Measurements from ENCODE around the gene LIX1. TPM values are rescaled to one million over a fixed set of nuclear protein-coding genes. Genes with fewer than 3 reads are reported as not detected.
"Not testable (repeated sequence)": the region's sequence is repeated elsewhere in the genome, so short reads cannot be mapped to it uniquely, and the experiment has no call there.

Gene LIX1
- total RNA-seq, 1 donor from 2014 or later: 1.7 TPM

DNA sequence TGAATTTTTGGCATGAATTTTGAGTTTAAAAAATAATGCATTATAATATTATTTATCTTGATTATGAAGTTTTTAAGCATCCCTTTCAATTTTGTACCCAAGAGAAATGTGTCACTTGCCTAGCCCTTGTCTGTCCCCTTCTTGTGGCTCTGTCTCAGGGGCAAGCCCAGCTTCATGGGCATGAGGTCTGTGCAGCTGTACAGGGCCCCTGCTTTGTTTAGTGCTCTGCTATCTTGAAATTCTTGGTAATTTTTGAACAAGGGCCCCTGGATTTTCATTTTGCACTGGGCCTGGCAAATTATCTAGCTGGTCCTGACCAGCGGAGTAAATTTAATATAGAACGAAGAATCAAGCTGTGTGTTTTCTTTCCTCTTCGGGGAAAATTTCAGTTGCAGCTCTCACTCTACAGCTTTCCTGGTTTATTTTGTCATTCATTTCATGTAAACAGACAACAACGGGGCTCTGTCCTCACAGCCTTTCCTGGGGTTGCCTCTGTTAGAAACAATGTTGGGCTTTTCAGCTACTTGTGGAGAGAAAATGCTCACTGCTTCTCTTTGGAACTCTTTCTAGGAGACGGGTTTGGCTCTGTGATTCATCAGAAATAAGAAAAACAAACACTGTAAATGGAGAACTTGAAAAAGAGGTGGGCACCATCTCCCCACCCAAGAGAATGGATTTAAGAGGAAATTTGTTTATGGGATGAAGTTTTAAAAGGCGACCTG lies 41.1 kb downstream of the LIX1 start:
- peak; percentile 30 for DNase-seq

DNA sequence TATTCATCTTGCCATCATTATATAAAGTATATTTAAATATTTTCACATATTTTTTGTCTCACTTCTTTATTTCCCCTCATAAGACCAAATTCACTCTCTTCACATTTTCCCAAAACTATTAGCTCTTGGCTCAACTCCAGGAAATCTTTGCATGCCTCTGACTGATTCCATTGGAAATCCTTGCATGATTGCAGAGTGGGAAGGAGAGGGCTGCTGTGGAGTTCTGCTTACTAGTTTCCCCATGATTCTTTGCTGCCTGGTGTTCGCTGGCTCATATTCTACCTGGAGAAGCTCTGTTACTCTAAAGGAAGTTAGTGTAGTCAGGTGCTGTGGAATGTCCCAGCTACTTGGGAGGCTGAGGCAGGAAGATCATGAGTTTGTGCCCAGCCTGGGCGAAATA lies 41.9 kb downstream of the LIX1 start:
- peak; percentile 46 for DNase-seq

DNA sequence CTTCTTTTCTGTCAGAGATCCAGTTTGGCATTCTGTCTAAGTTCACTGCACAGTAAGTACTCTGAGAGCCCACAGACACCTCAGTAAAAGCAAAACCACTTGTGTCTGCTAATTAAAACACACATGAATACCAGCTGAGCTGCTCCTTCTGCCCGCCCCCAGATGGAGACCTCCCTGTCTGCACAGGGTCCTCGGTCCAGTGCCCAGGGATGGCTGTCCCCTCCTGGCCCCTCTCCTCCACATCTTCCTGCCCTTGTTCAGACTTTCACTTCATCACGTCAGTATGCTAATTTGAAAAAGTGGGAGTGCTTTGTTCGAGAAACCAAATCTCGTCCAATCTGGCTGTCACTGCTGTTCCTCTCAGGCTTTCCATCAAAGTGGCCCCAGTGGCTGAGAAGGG lies 43.5 kb downstream of the LIX1 start:
- no peak for DNase-seq

DNA sequence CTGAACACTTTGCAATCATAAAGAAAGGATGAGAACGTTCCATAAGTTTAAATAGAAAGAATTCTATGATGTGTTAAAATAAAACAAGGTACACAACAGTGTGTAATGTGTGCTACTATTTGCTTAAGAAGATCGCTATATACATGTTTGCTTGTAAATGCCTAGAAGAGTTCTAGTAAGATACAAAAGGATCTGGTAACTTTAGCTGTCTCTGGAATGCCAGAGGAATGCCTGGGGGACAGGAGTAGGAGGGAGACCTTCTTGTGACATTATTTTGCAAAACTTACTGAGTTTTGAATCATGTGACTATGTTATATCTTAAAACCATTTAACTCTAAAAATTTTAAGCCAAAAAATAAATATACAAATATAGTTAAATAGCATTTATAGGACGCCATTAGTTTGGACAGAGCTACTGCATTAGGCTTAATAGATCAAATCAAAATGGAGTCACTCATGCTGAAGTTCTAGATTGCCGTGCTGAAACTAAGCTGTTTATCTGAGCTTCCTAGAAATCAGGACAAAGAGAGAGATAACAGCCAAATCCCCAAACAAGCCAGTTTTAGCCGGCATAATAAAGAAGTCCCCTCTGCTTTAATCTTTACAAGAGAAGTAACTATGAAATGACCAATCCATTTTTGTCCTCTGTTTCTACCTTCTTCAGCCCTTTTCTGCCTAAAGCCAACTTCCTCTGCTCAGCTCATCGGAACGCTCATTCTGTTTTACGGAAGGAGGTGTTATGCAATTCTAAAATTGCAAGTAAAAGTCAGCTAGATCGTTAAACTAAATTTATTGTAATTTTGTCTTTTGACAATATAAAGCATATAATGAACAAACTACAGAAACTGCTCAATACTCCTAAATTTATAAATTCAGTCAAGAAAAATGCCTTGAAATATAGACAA lies 44.8 kb downstream of the LIX1 start:
- DNase-seq: no peak

DNA sequence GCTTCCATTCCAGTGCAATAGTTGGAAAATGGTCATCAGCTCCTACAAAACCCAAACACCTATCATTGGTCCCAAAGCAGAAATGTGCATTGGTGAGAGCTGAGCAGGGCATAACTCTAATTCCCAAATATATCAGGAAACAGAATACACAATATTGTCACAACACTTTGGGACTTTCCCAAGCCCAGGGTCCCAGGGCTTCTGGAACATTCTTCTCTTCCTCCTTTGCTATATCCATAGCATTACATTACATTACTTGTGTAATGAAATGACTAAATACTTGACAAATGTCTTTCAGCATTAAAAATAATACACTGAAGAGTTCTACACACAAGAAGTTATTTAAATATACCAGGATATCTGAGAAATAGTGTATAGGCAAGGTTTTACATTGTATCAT lies 45.6 kb downstream of the LIX1 start:
- no peak for DNase-seq

DNA sequence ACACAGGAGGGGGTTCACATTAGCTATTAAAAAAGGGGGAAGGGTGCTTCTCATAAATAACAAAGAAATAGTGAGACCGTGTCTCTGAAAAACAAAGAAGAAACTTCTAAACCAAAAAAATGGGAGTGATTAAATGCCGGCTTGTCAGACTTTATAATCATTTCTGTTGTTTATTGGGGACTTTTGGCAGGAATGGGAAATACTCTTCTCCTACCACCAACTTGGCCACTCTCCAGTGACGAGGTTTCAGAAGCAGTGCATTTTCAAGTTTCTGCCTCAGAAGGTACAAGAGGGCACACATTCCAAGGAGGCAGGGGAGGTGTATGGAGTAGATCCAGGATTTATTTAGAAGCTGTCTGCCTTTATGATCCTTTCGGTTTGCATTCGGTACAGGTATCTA lies 46.2 kb downstream of the LIX1 start:
- DNase-seq: no peak

DNA sequence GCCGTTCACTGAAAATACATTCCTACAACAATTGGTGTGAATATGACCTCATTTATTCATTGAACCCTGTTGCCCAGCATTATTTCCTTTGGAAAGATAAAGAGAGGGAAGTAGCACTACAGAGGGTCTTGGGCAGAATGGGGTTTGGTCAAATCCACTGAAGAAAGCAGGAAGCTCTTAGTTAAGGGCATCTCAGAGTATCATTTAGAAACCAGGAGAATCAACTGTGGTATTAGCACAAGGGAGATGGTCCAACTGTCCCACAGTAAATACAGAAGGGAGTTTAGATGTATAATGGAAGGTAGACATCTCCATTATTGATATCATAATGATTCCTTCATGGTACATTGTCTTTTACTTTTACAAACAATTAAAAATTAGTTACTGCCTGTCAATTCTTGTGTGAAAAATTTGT lies 47.1 kb downstream of the LIX1 start:
- DNase-seq: no peak

DNA sequence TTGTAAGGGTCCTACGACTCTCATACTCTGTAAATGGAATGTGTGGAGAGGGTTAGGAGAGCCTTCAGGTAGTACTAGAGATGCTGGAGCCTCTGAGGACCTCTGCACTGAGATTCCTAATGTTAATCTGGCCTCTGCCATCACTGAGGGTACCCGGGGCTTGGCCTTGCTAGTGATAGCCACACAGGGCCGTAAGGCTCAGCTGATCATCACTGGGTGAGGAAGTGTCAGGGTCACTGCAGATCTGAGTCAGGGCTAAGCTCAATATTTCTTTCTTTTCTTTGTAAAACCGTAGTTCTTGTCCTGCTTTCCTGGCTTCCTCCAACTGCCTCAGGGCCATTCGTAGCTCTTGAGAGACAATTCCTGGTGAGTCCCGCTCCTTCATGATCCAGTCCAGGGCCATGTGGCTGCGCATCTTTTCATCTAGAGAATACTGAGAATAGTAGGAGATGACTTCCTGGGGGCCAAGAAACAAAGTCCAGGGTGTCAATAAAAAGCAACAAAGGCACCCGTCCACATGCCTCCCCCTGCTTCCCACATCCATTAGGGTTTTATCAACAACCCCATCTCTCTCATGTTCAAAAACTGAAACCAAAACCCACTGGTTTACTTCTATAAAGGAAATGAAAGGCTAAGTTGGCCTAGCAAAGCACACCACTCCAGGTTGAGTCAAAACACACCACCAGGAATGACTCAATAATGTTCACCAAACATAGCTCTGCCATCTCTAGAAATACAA lies 47.7 kb downstream of the LIX1 start:
- DNase-seq: no peak

DNA sequence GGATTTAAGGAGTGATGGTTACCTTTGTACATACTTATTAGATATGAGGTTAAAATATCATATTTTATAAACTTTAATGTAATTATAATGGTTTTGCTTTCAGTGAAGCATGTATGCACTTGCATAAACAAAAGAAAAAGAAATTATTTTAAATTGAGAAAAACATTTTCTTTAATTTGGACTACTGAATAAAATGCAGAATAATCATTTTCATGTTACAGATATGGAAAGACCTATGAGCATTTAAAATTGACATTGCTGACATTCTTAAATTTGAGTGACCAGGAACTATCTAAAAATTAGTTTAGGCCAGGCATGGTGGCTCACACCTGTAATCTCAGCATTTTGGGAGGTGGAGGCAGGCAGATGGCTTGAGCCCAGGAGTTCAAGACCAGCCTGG lies 49.2 kb downstream of the LIX1 start:
- DNase-seq: no peak

DNA sequence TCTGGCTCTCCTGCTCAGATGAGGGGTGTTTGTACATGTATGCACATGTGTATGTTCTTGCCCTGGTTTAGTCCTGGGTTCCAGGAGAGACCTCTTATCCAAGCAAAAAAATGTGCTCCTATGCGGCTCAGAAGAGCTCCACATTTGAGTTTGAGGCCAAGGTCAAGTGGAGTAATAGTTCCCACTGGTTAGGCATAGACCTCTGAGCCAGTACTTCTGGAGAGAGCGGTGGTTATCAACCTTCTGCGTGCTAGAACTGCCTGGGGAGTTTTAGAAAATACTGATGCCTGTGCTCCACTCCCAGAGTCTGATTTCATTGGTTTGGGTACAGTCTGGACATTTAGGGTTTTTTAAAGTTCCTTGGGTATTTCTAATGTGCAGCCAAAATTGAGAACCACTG lies 51.5 kb downstream of the LIX1 start:
- DNase-seq: no peak

DNA sequence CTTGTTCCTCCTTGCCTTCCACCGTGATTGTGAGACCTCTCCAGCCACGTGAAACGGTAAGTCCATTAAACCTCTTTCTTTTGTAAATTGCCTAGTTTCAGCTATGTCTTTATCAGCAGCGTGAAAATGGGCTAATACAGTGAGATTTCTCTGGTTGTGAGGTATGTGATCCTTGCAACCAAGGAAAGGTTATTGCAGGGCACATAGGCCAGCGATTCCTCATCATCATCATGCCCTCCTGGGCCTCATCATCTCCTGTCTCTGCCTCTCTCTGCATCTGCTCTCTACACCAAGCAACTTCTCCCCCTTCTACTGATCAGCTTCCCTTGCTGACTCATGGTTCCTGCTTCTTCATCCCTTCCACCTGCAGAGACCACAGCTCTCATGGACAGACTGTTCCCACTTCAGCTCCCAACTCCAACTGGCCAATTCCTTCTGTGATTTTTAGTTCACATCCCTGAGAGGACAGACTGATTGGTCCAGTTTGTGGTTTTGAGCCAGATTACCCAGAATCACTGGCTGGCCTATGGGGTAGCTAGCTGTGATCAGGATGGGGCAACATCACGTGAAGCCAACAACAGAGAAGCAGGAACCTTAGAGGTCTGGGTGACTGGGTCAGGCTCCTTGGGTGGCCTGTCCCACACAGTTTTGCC lies 53.1 kb downstream of the LIX1 start:
- DNase-seq: no peak

DNA sequence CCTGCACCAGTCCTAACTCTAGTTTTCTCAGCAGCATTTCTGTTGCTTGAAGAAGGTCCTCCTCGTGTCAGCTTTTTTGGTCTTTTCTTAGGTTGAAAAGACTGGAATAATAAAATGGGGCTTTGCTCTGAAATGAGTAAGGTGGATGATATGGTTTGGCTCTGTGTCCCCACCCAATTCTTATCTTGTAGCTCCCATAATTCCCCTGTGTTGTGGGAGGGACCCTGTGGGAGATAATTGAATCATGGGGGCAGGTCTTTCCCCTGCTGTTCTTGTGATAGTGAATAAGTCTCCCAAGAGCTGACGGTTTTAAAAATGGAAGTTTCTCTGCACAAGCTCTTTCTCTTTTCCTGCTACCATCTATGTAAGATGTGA lies 53.6 kb downstream of the LIX1 start:
- no peak for DNase-seq

DNA sequence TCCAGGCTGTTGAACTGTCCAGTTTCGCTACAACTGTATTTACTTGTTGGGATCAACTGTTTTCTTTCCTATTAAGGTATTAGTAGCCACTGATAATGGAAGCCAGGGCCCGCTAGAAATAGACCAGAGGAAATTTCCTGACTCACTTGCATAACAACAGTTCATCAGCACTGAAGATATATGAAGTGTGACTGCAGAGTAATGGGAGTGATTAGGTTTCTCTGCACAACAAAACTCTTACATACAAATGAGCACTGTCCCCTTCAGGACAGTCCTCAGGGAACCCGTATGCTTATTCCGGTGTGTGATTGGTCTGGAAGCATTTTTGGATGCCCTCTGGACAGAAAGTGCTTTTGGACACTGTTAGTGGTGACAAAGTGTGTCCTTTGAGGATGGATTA lies 55.3 kb downstream of the LIX1 start:
- DNase-seq: no peak

DNA sequence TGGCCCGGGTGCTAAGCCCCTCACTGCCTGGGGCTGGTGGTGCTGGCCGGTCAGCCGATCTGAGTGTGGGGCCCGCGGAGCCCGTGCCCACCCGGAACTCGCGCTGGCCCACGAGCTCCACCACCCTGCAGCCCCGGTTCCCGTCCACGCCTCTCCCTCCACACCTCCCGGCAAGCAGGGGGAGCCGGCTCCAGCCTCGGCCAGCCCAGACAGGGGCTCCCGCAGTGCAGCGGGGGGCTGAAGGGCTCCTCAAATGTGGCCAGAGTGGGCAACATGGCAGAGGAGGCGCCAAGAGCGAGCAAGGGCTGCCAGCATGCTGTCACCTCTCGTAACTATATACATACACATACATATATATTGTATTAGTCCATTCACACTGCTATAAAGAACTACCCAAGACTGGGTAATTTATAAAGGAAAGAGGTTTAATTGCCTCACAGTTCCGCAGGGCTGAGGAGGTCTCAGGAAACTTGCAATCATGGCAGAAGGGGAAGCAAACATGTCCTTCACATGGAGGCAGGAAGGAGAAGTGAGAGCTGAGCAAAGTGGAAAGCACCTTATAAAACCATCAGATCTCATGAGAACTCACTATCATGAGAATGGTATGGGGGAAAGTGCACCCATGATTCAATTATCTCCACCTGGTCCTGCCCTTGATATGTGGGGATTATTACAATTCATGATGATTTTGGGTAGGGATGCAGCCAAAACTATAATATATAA lies 56.8 kb downstream of the LIX1 start:
- no peak for DNase-seq

DNA sequence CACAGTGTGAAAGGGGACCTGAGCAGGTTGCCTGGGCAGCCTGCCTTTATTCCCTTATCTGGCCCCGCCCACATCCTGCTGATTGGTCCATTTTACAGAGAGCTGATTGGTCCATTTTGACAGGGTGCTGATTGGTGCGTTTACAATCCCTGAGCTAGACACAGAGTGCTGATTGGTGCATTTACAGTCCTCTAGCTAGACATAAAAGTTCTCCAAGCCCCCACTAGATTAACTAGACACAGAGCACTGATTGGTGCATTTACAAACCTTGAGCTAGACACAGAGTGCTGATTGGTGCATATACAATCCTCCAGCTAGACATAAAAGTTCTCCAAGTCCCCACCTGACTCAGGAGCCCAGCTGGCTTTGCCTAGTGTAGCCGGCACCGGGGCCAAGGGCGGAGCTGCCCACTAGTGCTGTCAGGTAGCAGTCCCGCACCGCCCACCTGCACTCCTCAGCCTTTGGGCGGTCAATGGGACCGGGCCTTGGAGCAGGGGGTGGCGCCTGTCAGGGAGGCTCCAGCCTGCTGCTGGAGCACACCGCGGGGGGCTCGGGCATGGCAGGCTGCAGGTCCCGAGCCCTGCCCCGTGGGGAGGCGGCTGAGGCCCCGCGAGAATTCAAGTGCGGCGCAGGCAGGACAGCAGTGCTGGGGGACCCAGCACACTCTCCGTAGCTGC lies 57.5 kb downstream of the LIX1 start:
- not testable (repeated sequence) for DNase-seq

DNA sequence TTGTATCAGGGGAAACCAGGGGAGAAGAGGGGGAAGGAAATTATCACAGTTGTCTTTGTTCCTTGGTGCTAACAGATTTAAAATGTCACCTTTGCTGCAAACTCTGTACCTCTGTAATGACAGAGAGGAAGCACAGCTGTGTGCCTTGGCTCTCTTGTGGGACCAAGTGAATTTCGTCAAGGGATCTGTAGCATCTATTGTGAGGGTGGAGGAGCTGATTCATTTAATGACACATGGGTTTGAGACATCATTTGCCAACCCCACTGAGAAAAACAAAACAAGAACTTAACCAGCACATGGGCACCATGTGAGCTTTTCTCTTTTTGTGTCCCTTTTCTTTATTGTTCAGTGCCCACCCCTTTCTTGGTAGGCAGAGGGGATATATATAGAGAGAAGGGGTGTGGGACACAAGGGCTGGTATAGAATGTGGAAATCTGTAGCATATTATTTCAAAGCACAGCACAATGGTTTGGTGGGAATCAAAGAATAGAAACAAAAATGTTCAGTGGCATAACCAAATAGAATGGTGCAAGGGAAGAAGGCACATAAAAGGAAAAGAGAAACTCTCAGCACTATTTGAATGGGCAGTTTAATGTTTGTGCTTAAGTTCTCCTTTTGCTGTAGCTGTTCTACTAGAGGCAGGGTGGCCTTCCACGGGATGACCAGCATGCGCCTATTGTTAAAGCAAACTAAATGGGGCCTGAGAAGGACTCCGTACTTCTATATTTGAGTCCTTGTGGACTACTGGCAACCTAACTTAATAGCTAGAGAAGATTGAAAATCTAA lies 63.3 kb downstream of the LIX1 start:
- no peak for DNase-seq

DNA sequence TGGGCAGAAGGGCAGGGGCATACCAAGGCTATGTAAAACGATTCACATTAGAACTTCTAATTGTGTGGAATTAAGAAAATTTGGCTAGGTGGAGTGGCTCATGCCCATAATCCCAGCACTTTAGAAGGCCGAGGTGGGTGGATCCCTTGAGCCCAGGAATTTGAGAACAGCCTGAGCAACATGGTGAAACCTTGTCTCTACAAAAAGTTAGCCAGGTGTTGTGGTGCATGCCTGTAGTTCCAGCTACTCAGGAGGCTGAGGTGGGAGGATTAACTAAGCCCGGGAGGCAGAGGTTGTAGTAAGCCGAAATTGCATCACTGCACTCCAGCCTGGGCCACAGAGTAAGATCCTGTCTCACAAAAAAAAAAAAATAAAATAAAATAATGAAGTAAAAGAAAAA lies 65.2 kb downstream of the LIX1 start:
- no peak for DNase-seq

DNA sequence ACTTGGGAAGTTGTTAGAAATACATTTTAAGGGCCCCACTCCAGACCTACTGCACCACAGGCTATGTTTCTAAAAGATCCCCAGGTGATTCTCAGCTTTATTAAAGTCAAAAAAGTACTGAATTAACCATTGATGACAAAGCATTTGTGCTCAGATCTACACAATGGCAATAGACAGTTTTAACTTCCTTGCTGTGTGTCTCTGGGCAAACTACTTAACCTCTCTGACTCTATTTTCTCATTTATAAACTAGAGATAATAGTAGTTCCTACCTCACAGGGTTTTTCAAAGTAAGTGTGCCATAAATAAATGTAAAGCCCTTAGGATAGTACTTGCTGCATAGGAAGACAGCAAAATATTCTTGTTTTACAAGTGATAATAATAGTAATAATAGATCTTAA lies 66.3 kb downstream of the LIX1 start:
- DNase-seq: no peak

DNA sequence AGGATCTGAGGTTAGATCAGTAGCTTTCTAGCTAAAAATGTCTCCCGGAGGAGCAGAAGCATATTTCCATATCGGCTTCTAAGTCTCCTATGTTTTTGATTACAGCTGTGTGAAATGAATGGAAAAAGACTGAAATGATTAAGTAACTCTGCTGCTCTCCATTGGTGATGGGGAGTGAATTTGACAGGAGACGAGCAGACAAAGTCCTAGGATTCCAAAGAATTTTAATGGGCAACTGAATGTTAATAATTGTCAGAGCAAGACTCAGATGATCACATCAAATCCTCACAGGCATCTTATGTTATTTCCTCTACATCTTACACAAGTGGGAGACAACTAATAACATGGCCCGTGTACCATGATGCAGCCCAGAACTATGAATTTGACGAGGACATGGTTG lies 66.8 kb downstream of the LIX1 start:
- DNase-seq: no peak

DNA sequence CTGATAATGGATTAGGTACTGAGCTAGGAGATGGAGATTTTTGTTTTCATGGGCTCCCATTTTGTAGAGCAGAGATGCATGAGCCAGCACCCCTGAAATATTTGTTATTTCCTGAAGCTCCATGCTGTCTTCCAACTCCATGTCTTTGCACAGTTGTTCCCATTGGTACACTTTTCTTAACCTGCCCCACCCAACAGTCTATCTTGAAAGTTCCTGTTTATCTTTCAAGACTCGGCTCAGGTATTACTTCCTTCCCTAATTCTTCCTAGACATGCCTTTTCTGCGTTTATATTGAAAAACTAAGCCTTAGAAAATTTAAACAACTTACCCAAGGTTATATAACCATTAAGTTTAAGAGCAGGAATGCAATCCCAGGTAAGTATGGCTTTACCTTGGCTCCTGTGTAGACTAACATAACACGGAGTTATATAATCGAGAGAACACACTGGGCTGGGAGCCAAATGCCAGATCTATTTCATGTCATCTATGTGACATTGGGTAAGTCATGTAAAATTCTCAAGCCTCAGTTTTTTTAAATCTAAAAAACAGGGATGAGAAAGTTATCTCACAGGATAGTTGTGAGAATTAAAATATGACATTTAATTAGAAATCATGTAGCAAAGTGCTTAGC lies 67.4 kb downstream of the LIX1 start:
- no peak for DNase-seq

Data from tongue (tissue), 2 donors.